Fibroblast of pulmonary artery (primary cell): ENCODE measurements around the gene SCG3.
A peak's percentile ranks its signal among the peaks of the same experiment; 100 is the strongest.

Experiments used
- DNase-seq: peaks from one replicate; pipeline ENCODE4 v3.0.0-alpha.2; 2010; ENCODE audit warnings: low read depth
- H3K4me3 ChIP-seq: replicated peaks from 2 replicates; pipeline ENCODE4 v1.5.1; 2011; ENCODE audit warnings: low read depth, mild to moderate bottlenecking, control low read depth, low read length, moderate library complexity
- TF ChIP-seq, protein P1 (sequence below): IDR thresholded peaks from 2 replicates; pipeline ENCODE4 v1.5.1; 2011; ENCODE audit warnings: mild to moderate bottlenecking, control low read depth, low read length, inconsistent platforms; ENCODE audit errors: missing control alignments

Gene SCG3

DNA sequence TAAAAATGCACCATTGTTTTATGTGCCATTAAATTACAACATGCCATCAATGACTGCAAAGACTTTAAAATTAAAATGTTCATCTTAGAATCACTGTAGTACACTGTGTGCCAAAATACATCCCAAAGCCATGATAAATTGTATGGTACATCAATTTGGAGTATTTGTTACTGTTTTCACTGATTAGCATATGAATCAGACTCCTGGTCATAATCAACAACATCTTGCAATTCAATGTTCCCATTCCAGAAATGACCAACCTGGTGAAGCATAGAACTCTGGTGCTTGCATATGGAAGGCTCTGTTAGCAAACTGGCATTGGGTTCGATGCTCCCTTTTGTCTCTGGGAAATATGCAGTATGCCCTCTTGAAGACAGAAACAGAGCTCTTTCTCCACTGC, 33.6 kb downstream of the SCG3 start:
- no peak for DNase-seq
- TF ChIP-seq, protein P1, sequence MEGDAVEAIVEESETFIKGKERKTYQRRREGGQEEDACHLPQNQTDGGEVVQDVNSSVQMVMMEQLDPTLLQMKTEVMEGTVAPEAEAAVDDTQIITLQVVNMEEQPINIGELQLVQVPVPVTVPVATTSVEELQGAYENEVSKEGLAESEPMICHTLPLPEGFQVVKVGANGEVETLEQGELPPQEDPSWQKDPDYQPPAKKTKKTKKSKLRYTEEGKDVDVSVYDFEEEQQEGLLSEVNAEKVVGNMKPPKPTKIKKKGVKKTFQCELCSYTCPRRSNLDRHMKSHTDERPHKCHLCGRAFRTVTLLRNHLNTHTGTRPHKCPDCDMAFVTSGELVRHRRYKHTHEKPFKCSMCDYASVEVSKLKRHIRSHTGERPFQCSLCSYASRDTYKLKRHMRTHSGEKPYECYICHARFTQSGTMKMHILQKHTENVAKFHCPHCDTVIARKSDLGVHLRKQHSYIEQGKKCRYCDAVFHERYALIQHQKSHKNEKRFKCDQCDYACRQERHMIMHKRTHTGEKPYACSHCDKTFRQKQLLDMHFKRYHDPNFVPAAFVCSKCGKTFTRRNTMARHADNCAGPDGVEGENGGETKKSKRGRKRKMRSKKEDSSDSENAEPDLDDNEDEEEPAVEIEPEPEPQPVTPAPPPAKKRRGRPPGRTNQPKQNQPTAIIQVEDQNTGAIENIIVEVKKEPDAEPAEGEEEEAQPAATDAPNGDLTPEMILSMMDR, result no peak
- no peak overlapping the region for H3K4me3 ChIP-seq

DNA sequence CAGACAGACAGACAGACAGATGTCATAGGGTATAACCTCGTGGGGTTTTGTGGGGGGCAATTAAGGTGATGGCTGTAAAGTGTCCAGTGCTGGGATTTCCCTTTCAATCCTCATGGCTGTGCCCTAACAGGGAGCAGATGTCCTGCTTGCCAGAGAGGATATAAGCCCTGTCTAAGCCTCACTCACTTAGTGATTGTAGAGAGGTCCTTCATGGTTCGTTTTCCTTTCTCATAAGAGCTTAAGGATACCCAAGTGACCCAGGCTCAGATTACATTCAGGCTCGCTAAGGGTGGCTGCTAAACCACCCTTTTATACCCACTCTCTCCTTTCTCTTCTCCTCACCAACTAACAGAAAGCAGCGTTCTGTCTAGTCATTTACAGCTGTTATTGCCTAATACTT, 36.9 kb downstream of the SCG3 start:
- no peak for DNase-seq
- TF ChIP-seq, protein P1, result no peak
- H3K4me3 ChIP-seq, result no peak overlapping the region

DNA sequence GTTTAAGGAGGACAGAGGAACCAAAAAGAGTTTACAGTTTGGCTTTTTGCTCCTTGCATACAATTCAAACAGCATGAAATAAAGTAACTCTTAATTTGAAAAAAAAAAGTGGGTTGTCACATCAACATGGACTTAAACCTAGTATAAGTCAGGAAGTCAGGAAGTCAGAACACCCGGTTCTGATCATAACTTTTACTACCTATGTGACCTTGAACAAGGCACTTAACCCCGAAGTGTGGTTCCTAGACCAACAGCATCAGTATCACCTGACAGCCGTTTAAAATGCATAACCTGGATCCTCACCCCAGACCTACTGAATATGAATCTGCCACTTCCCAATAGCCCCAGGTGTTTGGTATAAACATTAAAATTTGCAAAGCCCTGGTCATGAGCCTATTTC, 37.4 kb downstream of the SCG3 start:
- no peak for DNase-seq
- TF ChIP-seq, protein P1, result no peak
- H3K4me3 ChIP-seq, result no peak overlapping the region

DNA sequence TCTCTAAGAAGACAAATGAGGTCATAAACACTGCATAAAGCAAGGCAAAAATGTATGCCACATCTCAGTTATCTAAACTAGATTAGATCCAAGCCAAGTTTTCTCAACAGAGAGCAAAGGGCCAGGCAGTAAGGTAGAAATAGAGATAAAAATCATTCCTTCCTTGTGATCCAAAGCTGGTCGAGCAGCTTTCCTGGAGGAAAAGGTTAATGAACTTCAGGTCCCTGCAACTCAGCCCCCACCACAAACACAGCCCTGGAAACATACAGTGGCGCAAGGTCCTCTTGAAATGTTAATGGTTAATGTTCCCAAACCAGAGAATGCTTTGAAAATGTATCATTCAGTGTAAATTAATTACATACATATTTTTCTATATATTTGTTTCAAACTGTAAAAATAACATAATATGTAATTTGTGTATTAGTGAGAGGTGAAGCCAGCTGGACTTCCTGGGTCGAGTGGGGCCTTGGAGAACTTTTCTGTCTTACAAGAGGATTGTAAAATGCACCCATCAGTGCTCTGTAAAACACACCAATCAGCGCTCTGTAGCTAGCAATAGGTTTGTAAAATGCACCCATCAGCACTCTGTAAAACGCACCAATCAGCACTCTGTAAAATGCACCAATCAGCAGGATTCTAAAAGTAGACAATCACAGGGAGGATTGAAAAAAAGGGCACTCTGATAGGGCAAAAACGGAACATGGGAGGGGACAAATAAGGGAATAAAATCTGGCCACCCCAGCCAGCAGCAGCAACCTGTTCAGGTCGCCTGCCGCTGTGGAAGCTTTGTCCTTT, 39.1 kb downstream of the SCG3 start:
- no peak overlapping the region for H3K4me3 ChIP-seq
- TF ChIP-seq, protein P1, result no peak
- DNase-seq, result no peak

DNA sequence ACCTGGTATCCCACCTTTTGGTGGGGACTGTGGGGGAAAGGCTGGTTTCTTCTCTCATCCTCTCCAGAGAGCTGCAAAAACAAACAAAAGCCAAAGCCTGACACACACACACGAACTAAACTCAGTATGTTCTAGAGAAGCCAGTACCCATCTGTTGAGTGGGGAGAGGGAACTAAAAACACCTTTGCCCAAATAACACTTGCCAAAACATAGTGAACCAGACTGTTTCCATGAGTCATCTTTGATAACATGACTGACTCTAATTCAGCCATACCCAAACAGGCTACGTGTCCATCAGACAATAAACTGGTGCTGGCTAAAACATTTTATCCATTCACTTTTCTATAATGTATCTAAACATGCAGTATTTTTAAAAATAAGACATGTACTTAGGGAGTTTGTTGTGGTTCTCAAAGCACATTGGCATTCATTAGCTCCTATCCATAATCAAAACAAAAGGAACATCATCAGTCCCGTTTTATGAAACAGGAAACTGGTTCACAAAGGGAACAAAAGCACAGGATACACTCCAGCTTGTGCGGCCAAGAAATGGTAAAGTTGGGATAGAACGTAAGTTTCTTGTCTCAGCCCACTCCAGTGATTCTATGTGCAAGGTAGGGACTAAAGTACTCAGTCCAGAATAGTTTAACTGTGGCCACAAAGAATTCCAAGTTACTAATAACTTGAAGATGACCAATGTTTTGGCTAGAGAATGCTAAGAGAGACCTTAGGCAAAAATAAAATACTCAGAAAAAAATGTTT, 40.1 kb downstream of the SCG3 start:
- TF ChIP-seq, protein P1, result no peak
- no peak overlapping the region for H3K4me3 ChIP-seq
- DNase-seq, result peak; percentile 55

DNA sequence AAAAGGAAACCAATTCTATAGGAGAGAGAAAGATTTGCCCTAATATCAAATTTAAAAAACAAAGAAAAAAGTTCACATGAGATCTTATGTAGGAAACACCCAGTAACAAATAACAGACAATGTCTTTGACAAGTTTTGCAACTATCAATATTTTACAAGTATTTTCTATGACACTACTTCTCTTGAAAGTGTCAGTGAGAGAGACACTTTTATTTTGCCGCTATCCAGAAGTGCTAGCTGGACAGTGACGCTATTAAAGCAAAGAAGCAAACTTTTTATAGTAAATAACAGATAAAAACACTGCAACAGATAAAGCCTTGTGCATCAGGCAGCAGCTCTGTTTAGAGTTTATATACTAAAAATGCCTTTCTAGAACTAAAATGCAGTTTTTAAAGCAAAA, 42.9 kb downstream of the SCG3 start:
- TF ChIP-seq, protein P1, result no peak
- DNase-seq, result no peak
- H3K4me3 ChIP-seq, result no peak overlapping the region
